ENCODE results near the gene ACTR10.
"Not testable (repeated sequence)": the region's sequence is repeated elsewhere in the genome, so short reads cannot be mapped to it uniquely, and the experiment has no call there.

Gene ACTR10

GRCh38 chr14:58216544-58216943 lies 16.6 kb downstream of the ACTR10 start:
- DNase-seq = peak; percentile 66

GRCh38 chr14:58227096-58227819 lies 27.3 kb downstream of the ACTR10 start:
- DNase-seq = no peak

- no peak for DNase-seq
These were observed 38.6 kb downstream of the ACTR10 start for GRCh38 chr14:58238252-58239243.

GRCh38 chr14:58239244-58240195 lies 39.6 kb downstream of the ACTR10 start:
- peak; percentile 60 for DNase-seq

GRCh38 chr14:58243790-58244555 lies 44.0 kb downstream of the ACTR10 start:
- peak; percentile 32 for DNase-seq

GRCh38 chr14:58244556-58245387 lies 44.8 kb downstream of the ACTR10 start, which contains the start of gene PSMA3:
PSMA3 (plus strand) TSS chr14:58244843; CDS start chr14:58244921, 78 bp downstream.
- peak; percentile 98 for DNase-seq

- DNase-seq = no peak
These were observed 45.6 kb downstream of the ACTR10 start for GRCh38 chr14:58245562-58245961.

GRCh38 chr14:58249611-58250010 lies 49.7 kb downstream of the ACTR10 start:
- no peak for DNase-seq

- DNase-seq = no peak
These were observed 58.2 kb downstream of the ACTR10 start for GRCh38 chr14:58258156-58258555.

GRCh38 chr14:58262005-58262404 lies 62.1 kb downstream of the ACTR10 start:
- not testable (repeated sequence) for DNase-seq

GRCh38 chr14:58265401-58265800 lies 65.5 kb downstream of the ACTR10 start:
- DNase-seq = no peak

- peak; percentile 26 for DNase-seq
These were observed 70.7 kb downstream of the ACTR10 start for GRCh38 chr14:58270628-58271027.

- peak; percentile 14 for DNase-seq
These were observed 72.8 kb downstream of the ACTR10 start for GRCh38 chr14:58272588-58273372.

- DNase-seq = no peak
These were observed 74.9 kb downstream of the ACTR10 start for GRCh38 chr14:58274881-58275280.

- peak; percentile 6 for DNase-seq
These were observed 75.7 kb downstream of the ACTR10 start for GRCh38 chr14:58275527-58276190.

GRCh38 chr14:58276208-58276607 lies 76.3 kb downstream of the ACTR10 start:
- peak; percentile 28 for DNase-seq

- DNase-seq = no peak
These were observed 78.2 kb downstream of the ACTR10 start for GRCh38 chr14:58278177-58278576.

GRCh38 chr14:58280954-58281787 lies 81.2 kb downstream of the ACTR10 start:
- DNase-seq = peak; percentile 96
